ENCODE measurements around the gene SMAD3. TPM values are rescaled to one million over a fixed set of nuclear protein-coding genes. Genes with fewer than 3 reads are reported as not detected.

The SMAD3 gene
- total and polyA plus RNA-seq, 4 donors, result 10.9 to 41.6 (median 23.4) TPM

- 95 to 99% methylated on average over 2 of the region's 2 CpGs for WGBS, 2 donors
- peaks cover 7 to 49% (median 30%) of the 10 kb centered on the region in 5 donors for H3K4me1 ChIP-seq (ENCODE audit: control insufficient read depth in 5 of 5, insufficient read depth in 5 of 5, low read length in 5 of 5)
- no peak for TF ChIP-seq CTCF (IDR thresholded peaks at IDR 0.05; ENCODE audit: control extremely low read depth, extremely low read depth)
Observed at GRCh38 chr15:67110958-67111864, 45.8 kb downstream of the SMAD3 start.

GRCh38 chr15:67114046-67114445, 48.6 kb downstream of the SMAD3 start:
- no peak for TF ChIP-seq CTCF (IDR thresholded peaks at IDR 0.05; ENCODE audit: control extremely low read depth, extremely low read depth)
- Histone ChIP-seq H3K4me3 (no peak overlapping the region), H3K36me3 (ENCODE audit: control insufficient read depth in 4 of 4, insufficient read depth in 4 of 4, low read length in 4 of 4) (peaks cover 0 to 4% (median 0%) of the 10 kb centered on the region in 4 donors), H3K9ac (ENCODE audit: insufficient read depth in 1 of 2, low read length in 2 of 2) (no peak overlapping the region), H3K4me1 (ENCODE audit: control insufficient read depth in 5 of 5, insufficient read depth in 5 of 5, low read length in 5 of 5) (peaks cover 7 to 47% (median 25%) of the 10 kb centered on the region in 5 donors), H3K27me3 (ENCODE audit: control insufficient read depth in 3 of 3, insufficient read depth in 3 of 3, low read length in 2 of 3) (no peaks in the 10 kb centered on the region), H3K9me3 (ENCODE audit: control insufficient read depth in 4 of 4, insufficient read depth in 3 of 4, low read length in 3 of 4) (peaks cover 0 to 8% (median 0%) of the 10 kb centered on the region in 4 donors), H3K27ac (ENCODE audit: low read depth in 1 of 2, low read length in 1 of 2) (no peak overlapping the region)
- ATAC-seq (ENCODE audit: insufficient read depth, low FRiP score) (no peak), DNase-seq (no peak)
- WGBS, 2 donors, result 92% methylated on average over 8 of the region's 8 CpGs

More at GRCh38 chr15:67110958-67111864, 45.8 kb downstream of the SMAD3 start:
- Histone ChIP-seq H3K9ac (ENCODE audit: insufficient read depth in 1 of 2, low read length in 2 of 2) (no peak overlapping the region), H3K27me3 (ENCODE audit: control insufficient read depth in 3 of 3, insufficient read depth in 3 of 3, low read length in 2 of 3) (no peaks in the 10 kb centered on the region), H3K9me3 (ENCODE audit: control insufficient read depth in 4 of 4, insufficient read depth in 3 of 4, low read length in 3 of 4) (peaks cover 0 to 8% (median 0%) of the 10 kb centered on the region in 4 donors), H3K27ac (ENCODE audit: low read depth in 1 of 2, low read length in 1 of 2) (no peak overlapping the region), H3K36me3 (ENCODE audit: control insufficient read depth in 4 of 4, insufficient read depth in 4 of 4, low read length in 4 of 4) (peaks cover 0 to 4% (median 0%) of the 10 kb centered on the region in 4 donors), H3K4me3 (no peak overlapping the region)
- no peak for DNase-seq
- ATAC-seq (ENCODE audit: insufficient read depth, low FRiP score), result no peak

GRCh38 chr15:67114846-67115585, 49.6 kb downstream of the SMAD3 start:
- DNase-seq (peak in 1 of 3 donors; percentile 55), ATAC-seq (ENCODE audit: insufficient read depth, low FRiP score) (no peak)
- Histone ChIP-seq H3K4me1 (ENCODE audit: control insufficient read depth in 5 of 5, insufficient read depth in 5 of 5, low read length in 5 of 5) (peaks cover 2 to 40% (median 18%) of the 10 kb centered on the region in 5 donors), H3K9me3 (ENCODE audit: control insufficient read depth in 4 of 4, insufficient read depth in 3 of 4, low read length in 3 of 4) (peaks cover 0 to 8% (median 0%) of the 10 kb centered on the region in 4 donors), H3K4me3 (no peak overlapping the region), H3K27ac (ENCODE audit: low read depth in 1 of 2, low read length in 1 of 2) (peak overlapping the region in 1 of 2 donors; percentile 37), H3K36me3 (ENCODE audit: control insufficient read depth in 4 of 4, insufficient read depth in 4 of 4, low read length in 4 of 4) (peaks cover 0 to 4% (median 0%) of the 10 kb centered on the region in 4 donors), H3K9ac (ENCODE audit: insufficient read depth in 1 of 2, low read length in 2 of 2) (no peak overlapping the region), H3K27me3 (ENCODE audit: control insufficient read depth in 3 of 3, insufficient read depth in 3 of 3, low read length in 2 of 3) (no peaks in the 10 kb centered on the region)
- 74 to 85% methylated on average over 6 of the region's 6 CpGs for WGBS, 2 donors
- no peak for TF ChIP-seq CTCF (IDR thresholded peaks at IDR 0.05; ENCODE audit: control extremely low read depth, extremely low read depth)
